Measurements from ENCODE around the gene PARVG.

GRCh38 chr22:44256085-44256484, 75.4 kb downstream of the PARVG start:
- TF ChIP-seq POLR2A (IDR thresholded peaks at IDR 0.05; ENCODE audit: low read length) (no peak), GATA1 (IDR thresholded peaks at IDR 0.05; ENCODE audit: low read depth, low read length) (no peak)

All from erythroblast (primary cell).